ENCODE results near the gene IMMT.
"Not testable (repeated sequence)": the region's sequence is repeated elsewhere in the genome, so short reads cannot be mapped to it uniquely, and the experiment has no call there.

The IMMT gene

GRCh38 chr2:86226070-86226469, 30.8 kb upstream of the IMMT start:
- DNase-seq = no peak

DNA sequence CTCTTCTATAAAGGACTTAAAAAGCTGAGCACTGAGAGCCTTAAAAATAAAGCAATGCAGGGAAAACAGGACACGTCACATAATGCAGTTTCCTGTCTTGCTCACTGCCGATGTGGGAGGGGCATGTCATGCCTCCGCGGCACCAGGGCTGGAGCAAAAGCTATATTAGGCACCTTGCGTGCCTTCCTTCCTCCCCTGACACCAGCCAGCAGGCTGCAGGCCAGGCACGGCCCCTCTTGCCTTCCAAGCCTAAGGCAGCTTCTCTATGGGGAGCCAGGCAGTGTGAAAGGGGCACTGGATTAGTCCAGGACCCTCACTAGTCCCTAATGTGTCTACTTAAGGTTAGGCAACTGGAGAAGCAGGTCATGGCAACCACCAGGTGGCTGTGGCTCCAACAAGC, 30.3 kb upstream of the IMMT start:
- DNase-seq = peak in 2 of 5 experiments; percentile 12 to 87

- no peak for DNase-seq
Observed at GRCh38 chr2:86224645-86225355, 29.5 kb upstream of the IMMT start.

DNA sequence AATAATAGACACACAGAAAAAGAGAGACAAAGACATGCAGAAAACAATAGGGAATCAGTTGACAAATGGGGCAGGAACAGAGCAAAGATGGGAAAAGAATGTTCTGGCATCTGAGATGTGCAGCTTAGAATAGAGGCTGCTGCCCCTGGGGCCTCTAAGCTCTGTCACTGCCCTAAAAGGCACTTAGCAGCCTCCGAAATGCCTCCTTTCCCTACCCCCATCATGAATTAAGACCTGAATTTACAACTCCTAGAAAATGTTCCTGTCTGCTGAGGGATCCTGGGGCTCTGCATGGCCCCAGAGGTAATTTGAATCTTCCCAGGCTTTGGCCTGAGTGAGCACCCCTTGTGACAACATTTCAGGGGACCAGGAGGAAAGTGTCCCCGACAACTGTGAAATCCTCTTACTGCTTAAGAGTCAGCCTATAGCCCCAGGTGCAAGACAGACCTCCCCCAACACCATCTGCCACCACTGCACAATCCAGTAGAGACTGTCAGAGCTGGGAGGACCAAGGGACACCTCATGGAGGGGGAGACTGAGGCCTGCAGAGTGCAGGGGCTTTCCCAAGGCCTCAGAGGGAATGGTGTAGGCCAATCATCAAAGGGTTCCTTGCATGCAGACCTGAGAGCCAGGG, 28.8 kb upstream of the IMMT start:
- DNase-seq = no peak

- peak in 1 of 5 experiments; percentile 34 for DNase-seq
Observed at GRCh38 chr2:86223140-86223926, 28.1 kb upstream of the IMMT start.

- peak in 3 of 5 experiments; percentile 31 to 85 (median 40) for DNase-seq
Observed at GRCh38 chr2:86221066-86221684, 25.9 kb upstream of the IMMT start.

GRCh38 chr2:86219896-86220295, 24.6 kb upstream of the IMMT start:
- DNase-seq = no peak

GRCh38 chr2:86218124-86218523, 22.9 kb upstream of the IMMT start:
- DNase-seq = peak in 1 of 5 experiments; percentile 69

DNA sequence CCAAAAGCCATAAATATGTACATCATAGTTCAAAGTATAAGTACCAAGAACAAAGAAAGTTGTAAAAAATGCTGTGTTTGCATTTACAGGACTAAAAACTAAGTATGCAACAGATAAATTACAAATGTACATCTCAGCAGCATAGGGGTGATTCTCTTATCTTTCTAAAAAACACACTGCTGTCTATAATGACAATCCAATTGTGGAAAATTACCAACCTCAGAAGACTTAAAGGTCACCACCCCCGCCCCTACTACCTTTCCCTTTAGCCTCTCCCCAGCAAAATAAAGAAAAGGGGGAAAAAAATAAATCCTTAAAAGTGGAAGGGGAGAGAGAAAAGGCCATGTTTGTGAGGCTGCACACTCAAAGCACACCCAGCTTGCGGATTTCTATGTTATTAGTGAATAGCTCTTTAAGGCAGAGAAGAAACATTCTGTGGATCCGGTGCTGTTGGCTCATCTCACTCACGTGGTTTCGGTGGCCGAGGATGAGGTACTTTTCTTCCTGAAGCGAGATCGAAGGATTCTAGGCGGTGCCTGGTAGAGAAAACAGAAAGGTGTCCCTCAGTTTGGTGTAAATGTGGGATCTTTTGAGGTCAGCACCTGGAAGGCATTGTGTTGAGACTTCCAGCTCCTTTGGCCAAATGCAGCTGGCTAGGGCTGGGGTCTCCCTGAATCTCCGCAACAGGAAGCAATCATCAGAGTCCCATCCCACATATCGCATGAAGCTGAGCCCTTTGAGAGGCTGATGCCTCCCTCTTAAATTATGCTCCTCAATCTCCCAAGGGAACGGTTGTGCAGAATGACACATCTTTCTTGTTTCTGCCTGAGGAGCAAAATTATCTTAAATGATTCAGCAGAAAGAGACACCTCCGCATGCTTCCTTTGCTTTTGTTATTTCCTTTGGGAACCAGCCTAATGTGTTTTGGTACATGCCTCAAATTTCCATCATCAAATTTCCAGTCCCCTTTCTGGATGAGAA, 21.6 kb upstream of the IMMT start:
- DNase-seq = no peak

DNA sequence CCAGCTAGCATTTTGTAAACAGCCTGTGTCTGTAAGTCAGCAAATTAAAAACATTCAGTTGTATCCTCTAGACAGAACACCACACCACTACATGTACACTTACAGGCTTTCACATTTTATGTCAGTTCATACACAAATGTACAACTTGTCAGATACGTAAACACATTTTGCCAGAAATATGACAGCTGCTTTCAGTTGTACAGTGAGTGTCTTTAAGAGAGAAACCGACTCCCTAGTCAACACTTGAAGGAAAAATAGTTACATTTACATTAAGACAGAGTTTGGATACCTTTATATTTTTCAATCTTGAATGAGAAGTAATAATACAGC, 19.2 kb upstream of the IMMT start:
- DNase-seq = no peak

DNA sequence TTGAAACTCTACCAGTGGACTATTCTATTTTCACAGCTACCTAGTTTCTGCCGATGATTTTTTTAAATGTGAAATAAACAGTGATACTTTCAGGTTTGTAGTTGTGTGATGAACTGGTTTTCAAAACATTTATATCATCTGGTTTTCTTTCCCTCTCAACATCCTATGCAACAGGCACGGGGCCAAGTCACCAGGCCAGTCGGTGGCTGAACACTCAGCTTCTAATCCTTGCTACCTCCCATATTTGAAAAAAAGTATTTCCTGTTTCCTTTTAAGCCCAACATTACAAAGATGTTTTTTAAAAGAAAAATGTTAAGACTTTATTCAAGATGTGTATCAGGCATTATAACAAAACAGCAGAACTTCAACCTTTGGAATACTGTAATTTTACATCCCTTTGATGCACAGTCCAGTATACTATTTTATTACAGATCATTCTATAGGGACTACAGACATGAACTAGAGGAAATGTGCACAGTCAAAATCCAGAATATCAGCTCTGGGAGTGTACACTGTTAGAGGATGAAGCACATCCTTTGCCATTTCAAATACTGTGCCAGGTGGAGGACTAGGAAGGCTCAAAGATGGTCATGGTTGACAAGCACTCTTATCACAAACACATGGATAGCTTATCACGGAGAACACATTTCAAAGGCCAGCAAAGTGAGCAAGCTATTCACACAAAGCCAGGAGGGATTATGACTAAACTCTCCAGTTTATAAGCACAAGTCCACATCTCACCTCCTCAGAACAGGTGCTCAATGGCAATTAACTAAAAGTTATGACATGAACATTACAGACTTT, 18.6 kb upstream of the IMMT start:
- no peak for DNase-seq

GRCh38 chr2:86213056-86213455, 17.8 kb upstream of the IMMT start:
- DNase-seq = no peak

DNA sequence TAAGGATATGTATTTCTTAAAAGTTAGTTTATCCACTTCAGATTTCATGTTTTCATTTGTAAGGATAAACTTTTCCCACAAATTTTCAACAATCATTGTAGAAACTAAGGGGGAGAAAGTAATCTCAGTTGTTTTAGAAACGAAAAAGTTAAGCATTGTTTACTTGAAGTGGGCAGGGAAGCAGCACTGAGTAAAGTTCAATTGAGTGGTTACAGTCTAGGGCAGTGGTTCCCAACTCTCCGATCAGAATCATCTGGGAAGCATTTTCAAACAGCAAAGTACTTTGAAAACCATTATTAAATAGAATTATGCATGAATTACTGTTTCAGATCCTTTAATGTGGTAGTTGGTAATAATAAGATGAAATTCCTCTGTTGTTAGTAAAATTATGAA, 16.5 kb upstream of the IMMT start:
- DNase-seq = no peak

DNA sequence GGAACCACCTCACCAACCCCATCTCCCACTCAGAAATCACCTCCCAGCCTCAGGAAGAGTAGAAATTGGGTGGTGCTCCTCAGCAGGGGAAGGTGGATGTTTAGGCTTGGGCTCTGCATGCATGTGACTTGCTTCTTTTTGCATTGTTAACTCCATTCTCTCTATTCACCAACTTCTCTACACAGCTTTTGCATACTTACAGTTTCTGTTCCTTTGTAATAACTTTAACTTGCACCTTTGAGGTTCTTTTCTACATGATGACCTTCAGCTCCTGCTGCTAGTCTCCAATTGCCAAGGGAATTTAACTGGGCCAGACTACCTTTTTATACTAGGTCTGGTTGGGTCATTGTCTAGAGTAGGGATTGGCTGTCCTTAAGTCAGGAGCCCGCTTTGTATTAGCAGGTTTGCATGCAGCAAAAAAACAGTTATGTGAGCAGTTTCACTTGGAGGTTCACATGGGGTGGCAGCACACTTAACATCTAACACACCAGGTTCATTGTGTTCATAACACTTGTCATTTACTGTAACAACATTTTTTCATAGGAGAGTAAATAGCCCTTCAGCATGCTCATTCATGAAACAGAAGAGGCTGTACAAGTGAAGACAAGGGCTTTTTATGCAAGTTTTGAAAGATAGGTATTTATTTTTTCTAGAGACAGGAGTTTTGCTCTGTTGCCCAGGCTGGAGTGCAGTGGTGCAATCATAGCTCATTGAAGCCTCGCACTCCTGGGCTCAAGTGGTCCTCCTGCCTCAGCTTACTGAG, 16.0 kb upstream of the IMMT start:
- DNase-seq = no peak

- DNase-seq = no peak
Observed at GRCh38 chr2:86204458-86204857, 9.2 kb upstream of the IMMT start.

GRCh38 chr2:86203614-86204013, 8.4 kb upstream of the IMMT start:
- no peak for DNase-seq

DNA sequence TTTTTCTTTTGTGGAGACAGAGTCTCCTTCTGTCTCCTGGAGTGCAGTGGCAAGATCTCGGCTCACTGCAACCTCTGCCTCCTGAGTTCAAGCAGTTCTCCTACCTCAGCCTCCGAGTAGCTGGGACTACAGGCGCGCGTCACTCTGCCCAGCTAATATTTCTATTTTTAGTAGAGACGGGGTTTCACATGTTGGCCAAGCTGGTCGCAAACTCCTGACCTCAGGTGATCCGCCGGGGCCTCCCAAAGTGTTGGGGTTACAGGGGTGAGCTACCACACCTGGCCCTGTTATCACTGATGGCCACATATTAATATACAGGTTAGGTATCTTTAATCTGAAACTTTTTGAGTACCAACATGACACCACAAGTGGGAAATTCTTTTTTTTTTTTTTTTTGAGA, 7.4 kb upstream of the IMMT start:
- DNase-seq = no peak

DNA sequence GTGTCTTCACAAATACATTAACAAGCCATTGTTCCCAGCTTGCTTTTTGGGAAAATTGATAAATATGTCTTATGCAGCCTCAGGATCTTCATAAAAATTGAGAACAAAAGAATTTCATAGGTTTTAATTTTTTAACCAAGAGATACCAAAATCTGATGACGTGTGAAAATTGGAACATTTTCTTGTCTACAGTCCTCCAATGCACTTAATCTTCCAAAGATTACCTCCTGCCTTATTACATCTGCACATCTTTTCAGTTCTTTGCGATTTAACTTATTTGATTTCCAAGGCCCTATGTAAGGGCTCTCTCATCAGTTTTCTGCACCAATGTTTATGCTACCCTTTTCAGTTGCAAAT, 7.1 kb upstream of the IMMT start:
- no peak for DNase-seq

DNA sequence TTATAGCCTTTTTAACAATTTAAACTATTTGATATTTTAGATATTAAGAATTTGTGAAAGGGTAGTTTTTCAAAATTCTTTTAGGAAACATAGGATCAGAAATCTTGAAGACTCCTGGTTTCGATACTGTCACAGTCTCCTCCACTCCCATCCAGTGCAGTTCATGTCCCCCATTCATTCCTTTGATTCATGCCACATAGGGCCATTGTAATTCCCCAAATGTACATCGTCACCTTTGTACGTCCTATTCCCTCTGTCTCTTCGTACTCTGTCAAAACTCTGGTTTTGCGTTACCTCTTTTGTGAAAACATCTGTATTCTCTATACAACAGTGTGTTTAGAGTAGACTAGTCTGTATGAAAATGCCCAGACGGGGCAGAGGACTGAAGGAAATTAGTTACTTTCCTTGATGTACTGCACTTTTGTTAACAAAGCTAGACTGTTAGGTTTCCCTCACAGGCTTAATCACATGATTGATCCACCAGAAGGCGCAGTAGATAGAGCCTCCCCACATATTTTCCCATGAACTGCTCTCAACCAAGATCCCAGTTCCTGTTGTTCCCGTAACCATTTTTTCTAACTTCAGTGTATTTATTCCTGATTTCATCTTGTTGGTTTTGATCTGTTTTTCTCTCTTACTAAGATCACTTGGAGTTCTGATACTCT, 6.5 kb upstream of the IMMT start:
- no peak for DNase-seq

GRCh38 chr2:86200564-86200963, 5.3 kb upstream of the IMMT start:
- DNase-seq = not testable (repeated sequence)
